K562 (cell line): ENCODE results near the gene RBKS. TPM values are rescaled to one million over a fixed set of nuclear protein-coding genes. Genes with fewer than 3 reads are reported as not detected.
A peak's percentile ranks its signal among the peaks of the same experiment; 100 is the strongest.

Experiments
- CBFB ChIP-seq: sonication (generic); formaldehyde crosslinking; IDR thresholded peaks from 2 replicates; pipeline ENCODE4 v1.4.0; 2020; ENCODE audit warnings: mild to moderate bottlenecking, missing genetic modification reagents
- GATAD2B ChIP-seq: fragments of 450-650 bp; IDR thresholded peaks from 2 replicates; pipeline ENCODE4 v1.6.1; 2017; ENCODE audit warnings: mild to moderate bottlenecking, borderline replicate concordance
- GTF2A2 ChIP-seq: IDR thresholded peaks from 2 replicates; pipeline ENCODE4 v1.6.1; 2016; ENCODE audit warnings: mild to moderate bottlenecking, missing genetic modification characterization, missing compliant biosample characterization
- LEF1 ChIP-seq: fragments of 450-650 bp; IDR thresholded peaks from 2 replicates; pipeline ENCODE4 v1.6.1; 2016; ENCODE audit warnings: mild to moderate bottlenecking
- SAFB2 ChIP-seq: fragments of 200-400 bp; formaldehyde crosslinking; IDR thresholded peaks from 2 replicates; pipeline ENCODE4 v1.6.1; 2018; ENCODE audit warnings: borderline replicate concordance, low read length, low read depth, moderate library complexity; ENCODE audit not compliant: severe bottlenecking
- ZNF12 ChIP-seq: sonication (generic); formaldehyde crosslinking; IDR thresholded peaks from 2 replicates; pipeline ENCODE4 v1.4.0; 2020; ENCODE audit warnings: mild to moderate bottlenecking, missing genetic modification reagents
- ZNF174 ChIP-seq: fragments of 250-450 bp; sonication (Bioruptor Pico); IDR thresholded peaks from 2 replicates; pipeline ENCODE4 v1.4.0; 2020; ENCODE audit warnings: mild to moderate bottlenecking
- ZNF184 ChIP-seq: sonication (generic); formaldehyde crosslinking; IDR thresholded peaks from 2 replicates; pipeline ENCODE4 v1.5.0; 2020; ENCODE audit warnings: missing genetic modification reagents
- ZNF212 ChIP-seq: fragments of 450-650 bp; formaldehyde crosslinking; IDR thresholded peaks from 2 replicates; pipeline ENCODE4 v1.4.0; 2020; ENCODE audit warnings: mild to moderate bottlenecking
- ZNF311 ChIP-seq: fragments of 250-450 bp; sonication (Bioruptor Pico); IDR thresholded peaks from 2 replicates; pipeline ENCODE4 v1.4.0; 2020; ENCODE audit warnings: mild to moderate bottlenecking, moderate library complexity
- ZNF780A ChIP-seq: fragments of 250-450 bp; sonication (Bioruptor Pico); IDR thresholded peaks from 2 replicates; pipeline ENCODE4 v1.5.0; 2021; ENCODE audit warnings: mild to moderate bottlenecking
- polyA plus RNA-seq, 8 experiments: library from polyadenylated mRNA; depleted of rRNA in 4 of 8; stranded (reverse) in 5 of 8; unstranded in 3 of 8; fragments of >200 nt; fragmentation: Nextera tagmentation in 2 of 8; fragmentation: Illumina TruSeq in 1 of 8; extraction: Ambion mirVana in 2 of 8; extraction: Trizol in 1 of 8; gene quantifications; 2 replicates each; pipeline versions ENCODE4 v1.2.1 to v1.2.3, GENCODE V29; 2011 to 2014; ENCODE audit warnings: inconsistent platforms in 1 of 8, missing spikeins in 1 of 8
- total RNA-seq, 7 experiments: library from RNA; depleted of rRNA in 6 of 7; stranded (reverse); fragments of >200 nt in 6 of 7; fragmentation: Illumina TruSeq in 2 of 7; extraction: Trizol in 2 of 7; gene quantifications; 2 replicates each; pipeline versions ENCODE4 v1.2.1 to v1.2.3, GENCODE V29; 2011 to 2021; ENCODE audit warnings: low replicate concordance in 1 of 7
- TF ChIP-seq, protein P1 (sequence below), 2 experiments: fragments of 450-650 bp; IDR thresholded peaks; 2 replicates each; pipeline ENCODE4 v1.6.1; 2016; ENCODE audit warnings: mild to moderate bottlenecking in 2 of 2, borderline replicate concordance in 1 of 2, low read depth in 1 of 2, moderate library complexity in 1 of 2
- TF ChIP-seq, protein P2 (sequence below): fragments of 450-650 bp; formaldehyde crosslinking; IDR thresholded peaks from 2 replicates; pipeline ENCODE4 v1.4.0; 2020; ENCODE audit warnings: mild to moderate bottlenecking, moderate library complexity

Gene RBKS
- total and polyA plus RNA-seq, 9 of the 15 experiments (the other 6 are each of a cell fraction or from before 2014, with no cell fraction given) = 0.06 to 0.39 (median 0.19) TPM

DNA sequence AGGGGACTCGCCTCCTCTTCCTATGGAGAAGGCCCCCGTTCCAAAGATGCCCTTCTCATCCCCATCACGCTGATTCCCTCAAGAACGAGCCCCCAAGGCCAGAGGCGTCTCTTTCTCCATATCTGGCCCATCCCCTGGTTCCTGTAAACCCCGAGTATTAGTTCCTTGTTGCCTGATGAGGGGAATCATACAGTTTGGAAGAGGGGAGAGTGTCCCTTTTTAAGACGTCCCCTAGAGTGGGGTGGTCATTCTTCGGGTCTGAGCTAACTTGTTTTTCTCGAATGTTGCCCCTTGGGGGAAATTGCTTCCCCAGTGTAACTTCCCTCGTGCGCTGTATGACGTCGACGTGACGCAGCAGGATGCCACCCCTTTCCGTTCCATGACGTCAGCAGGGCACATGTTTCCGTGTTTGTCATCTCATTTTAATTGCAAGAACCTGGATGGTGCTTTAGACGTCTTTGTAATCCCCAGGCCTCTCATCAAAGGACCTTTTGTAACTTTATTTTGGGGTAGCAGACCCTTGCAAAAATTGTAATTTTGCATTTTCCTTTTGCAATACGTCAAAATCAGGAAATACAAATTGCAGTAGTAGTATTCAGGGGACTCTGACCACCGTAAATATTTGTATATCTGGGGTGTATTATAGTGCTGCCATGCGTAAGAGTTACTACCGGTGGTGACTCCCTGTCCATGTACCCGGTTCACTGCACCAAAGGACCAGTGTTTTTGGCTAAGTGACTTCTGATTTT is 911 bp upstream of the RBKS start (continued):
- TF ChIP-seq LEF1 (peak; percentile 62; the same call in 1 of the 2 replicates), ZNF12 (CRISPR knock-in tag) (no peak), GTF2A2 (tag) (no peak), SAFB2 (no peak), CBFB (no peak), GATAD2B (no peak), ZNF212 (no peak), ZNF184 (CRISPR knock-in tag) (no peak), ZNF174 (CRISPR knock-in tag) (no peak), ZNF780A (CRISPR knock-in tag) (no peak), ZNF311 (CRISPR knock-in tag) (0 out of 2 replicates have a peak, but pooled peaks have one; percentile 34)
- TF ChIP-seq, protein P1, sequence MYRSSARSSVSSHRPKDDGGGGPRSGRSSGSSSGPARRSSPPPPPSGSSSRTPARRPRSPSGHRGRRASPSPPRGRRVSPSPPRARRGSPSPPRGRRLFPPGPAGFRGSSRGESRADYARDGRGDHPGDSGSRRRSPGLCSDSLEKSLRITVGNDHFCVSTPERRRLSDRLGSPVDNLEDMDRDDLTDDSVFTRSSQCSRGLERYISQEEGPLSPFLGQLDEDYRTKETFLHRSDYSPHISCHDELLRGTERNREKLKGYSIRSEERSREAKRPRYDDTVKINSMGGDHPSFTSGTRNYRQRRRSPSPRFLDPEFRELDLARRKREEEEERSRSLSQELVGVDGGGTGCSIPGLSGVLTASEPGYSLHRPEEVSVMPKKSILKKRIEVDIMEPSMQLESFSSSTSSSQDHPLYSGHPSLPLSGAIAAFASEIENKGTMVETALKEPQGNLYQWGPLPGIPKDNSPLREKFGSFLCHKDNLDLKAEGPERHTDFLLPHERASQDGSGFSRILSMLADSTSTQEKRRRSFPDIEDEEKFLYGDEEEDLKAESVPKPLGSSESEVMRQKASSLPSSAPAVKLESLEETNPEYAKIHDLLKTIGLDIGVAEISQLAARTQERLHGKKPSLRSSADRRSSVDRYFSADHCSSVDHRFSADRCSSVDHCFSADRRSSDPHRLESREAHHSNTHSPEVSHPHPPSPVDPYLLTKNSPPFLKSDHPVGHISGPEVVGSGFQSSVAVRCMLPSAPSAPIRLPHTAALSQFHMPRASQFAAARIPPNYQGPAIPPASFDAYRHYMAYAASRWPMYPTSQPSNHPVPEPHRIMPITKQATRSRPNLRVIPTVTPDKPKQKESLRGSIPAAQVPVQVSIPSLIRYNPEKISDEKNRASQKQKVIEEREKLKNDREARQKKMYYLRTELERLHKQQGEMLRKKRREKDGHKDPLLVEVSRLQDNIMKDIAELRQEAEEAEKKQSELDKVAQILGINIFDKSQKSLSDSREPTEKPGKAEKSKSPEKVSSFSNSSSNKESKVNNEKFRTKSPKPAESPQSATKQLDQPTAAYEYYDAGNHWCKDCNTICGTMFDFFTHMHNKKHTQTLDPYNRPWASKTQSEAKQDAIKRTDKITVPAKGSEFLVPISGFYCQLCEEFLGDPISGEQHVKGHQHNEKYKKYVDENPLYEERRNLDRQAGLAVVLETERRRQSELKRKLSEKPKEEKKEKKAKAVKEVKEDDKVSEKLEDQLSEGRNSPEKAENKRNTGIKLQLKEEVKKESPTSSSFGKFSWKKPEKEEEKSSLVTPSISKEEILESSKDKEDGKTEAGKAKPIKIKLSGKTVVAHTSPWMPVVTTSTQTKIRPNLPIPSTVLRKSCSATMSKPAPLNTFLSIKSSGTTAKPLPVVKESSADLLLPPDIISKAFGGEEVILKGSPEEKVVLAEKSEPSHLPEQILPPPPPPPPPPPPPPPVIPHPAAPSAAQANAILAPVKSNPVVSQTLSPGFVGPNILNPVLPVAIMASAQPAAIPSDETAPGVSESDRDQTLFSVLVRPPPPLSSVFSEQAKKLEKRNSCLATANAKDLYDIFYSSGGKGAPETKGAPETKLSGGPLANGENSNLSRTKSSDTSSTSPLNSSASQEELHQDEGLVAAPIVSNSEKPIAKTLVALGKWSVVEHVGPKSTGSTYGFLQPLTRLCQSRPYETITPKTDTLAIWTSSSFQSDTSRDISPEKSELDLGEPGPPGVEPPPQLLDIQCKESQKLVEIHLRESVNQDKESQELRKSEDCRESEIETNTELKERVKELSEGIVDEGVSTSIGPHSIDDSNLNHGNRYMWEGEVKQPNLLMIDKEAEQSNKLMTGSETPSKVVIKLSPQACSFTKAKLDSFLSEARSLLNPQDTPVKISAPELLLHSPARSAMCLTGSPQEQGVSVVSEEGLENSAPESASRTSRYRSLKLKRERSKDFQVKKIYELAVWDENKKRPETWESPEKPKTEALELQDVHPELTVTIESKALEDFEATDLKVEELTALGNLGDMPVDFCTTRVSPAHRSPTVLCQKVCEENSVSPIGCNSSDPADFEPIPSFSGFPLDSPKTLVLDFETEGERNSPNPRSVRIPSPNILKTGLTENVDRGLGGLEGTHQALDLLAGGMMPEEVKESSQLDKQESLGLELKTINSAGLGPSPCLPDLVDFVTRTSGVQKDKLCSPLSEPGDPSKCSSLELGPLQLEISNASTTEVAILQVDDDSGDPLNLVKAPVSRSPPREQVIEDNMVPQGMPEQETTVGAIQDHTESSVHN (IDR thresholded peaks at IDR 0.05; ENCODE audit: borderline replicate concordance in 1 of 2, low read depth in 1 of 2) = peak in 1 of 2 experiments; percentile 24; a peak in 1 of 4 replicates
- TF ChIP-seq, protein P2, sequence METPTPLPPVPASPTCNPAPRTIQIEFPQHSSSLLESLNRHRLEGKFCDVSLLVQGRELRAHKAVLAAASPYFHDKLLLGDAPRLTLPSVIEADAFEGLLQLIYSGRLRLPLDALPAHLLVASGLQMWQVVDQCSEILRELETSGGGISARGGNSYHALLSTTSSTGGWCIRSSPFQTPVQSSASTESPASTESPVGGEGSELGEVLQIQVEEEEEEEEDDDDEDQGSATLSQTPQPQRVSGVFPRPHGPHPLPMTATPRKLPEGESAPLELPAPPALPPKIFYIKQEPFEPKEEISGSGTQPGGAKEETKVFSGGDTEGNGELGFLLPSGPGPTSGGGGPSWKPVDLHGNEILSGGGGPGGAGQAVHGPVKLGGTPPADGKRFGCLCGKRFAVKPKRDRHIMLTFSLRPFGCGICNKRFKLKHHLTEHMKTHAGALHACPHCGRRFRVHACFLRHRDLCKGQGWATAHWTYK (CRISPR knock-in tag) = no peak
